Right lobe of liver (tissue), 4 donors: ENCODE data around the gene IQSEC3.

Experiments used
- POLR2A ChIP-seq: fragments of 450-650 bp; IDR thresholded peaks from one replicate; pipeline ENCODE4 v1.6.1; 2017; ENCODE audit warnings: antibody characterized with exemption, mild to moderate bottlenecking
- TF ChIP-seq, protein P1 (sequence below), 4 donors: fragments of 200-600 bp in 3 of 4; fragments of 450-650 bp in 1 of 4; IDR thresholded peaks; one replicate each; pipeline versions ENCODE4 v1.5.1 to v1.8.0; 2016 to 2022; ENCODE audit warnings: antibody characterized with exemption in 4 of 4, mild to moderate bottlenecking in 2 of 4
- donor health status: DM: no; HTN: no; CAD: no.
- donor health status: DM: no; HTN: no; CAD: no.
- donor health status: DM: no; HTN: yes; CAD: no.

DNA sequence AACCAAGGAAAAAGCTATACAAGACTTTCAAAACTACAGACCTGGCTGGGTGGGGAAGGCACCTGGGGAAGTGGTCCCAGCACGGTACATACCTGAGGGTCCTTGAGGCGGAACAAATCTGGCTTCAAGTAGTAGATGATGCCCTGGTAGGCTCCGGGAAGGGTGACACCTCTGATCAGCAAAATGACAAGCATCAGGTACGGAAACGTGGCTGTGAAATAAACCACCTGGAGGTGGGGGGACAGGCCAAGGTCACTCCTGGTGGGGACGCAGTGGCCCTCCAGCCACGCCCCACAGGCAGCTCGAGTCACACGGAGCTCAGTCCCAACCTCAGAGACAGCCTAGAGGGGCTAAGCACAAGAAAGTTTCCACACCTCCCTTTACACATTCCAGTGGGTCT lies 132.1 kb downstream of the IQSEC3 start:
- TF ChIP-seq POLR2A, result no peak
- TF ChIP-seq, protein P1, sequence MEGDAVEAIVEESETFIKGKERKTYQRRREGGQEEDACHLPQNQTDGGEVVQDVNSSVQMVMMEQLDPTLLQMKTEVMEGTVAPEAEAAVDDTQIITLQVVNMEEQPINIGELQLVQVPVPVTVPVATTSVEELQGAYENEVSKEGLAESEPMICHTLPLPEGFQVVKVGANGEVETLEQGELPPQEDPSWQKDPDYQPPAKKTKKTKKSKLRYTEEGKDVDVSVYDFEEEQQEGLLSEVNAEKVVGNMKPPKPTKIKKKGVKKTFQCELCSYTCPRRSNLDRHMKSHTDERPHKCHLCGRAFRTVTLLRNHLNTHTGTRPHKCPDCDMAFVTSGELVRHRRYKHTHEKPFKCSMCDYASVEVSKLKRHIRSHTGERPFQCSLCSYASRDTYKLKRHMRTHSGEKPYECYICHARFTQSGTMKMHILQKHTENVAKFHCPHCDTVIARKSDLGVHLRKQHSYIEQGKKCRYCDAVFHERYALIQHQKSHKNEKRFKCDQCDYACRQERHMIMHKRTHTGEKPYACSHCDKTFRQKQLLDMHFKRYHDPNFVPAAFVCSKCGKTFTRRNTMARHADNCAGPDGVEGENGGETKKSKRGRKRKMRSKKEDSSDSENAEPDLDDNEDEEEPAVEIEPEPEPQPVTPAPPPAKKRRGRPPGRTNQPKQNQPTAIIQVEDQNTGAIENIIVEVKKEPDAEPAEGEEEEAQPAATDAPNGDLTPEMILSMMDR (IDR thresholded peaks at IDR 0.05), result no peak
